B cell (primary cell): ENCODE measurements around the gene EXOC4.

Experiments used
- CTCF ChIP-seq: fragments of 200-600 bp; IDR thresholded peaks from one replicate; pipeline ENCODE4 v1.8.0; 2022; ENCODE audit warnings: antibody characterized with exemption, mild to moderate bottlenecking
- EZH2 ChIP-seq: IDR thresholded peaks from 2 replicates; pipeline ENCODE4 v1.6.1; 2012; ENCODE audit warnings: borderline replicate concordance, low read depth, mild to moderate bottlenecking, moderate library complexity, low read length; ENCODE audit not compliant: insufficient read depth, poor library complexity, severe bottlenecking

GRCh38 chr7:133479456-133480065 is 226.7 kb downstream of the EXOC4 start:
- TF ChIP-seq CTCF (no peak), EZH2 (no peak)
